ENCODE data around the gene DPPA4. TPM values are rescaled to one million over a fixed set of nuclear protein-coding genes. Genes with fewer than 3 reads are reported as not detected.
"Not testable (repeated sequence)": the region's sequence is repeated elsewhere in the genome, so short reads cannot be mapped to it uniquely, and the experiment has no call there.

The DPPA4 gene
- total and polyA plus RNA-seq, 3 donors from 2014 or later = 8.8 to 16.9 (median 14.6) TPM

- no peaks in the 10 kb centered on the region for H3K36me3 ChIP-seq (ENCODE audit: low read depth, missing control alignments)
- H3K27me3 ChIP-seq = no peaks in the 10 kb centered on the region
- no peak for DNase-seq
- intact Hi-C loops (cut with DNase I; ENCODE audit: low total_unique reads) = no loop called here
- WGBS, 2 donors = 85 to 90% methylated on average over 3 of the region's 3 CpGs
- TF ChIP-seq POLR2A (IDR thresholded peaks at IDR 0.05) = no peak
- no peak for TF ChIP-seq CTCF (IDR thresholded peaks at IDR 0.05)
- no peaks in the 10 kb centered on the region for H3K9me3 ChIP-seq
- H3K4me3 ChIP-seq = no peak overlapping the region
- H3K4me1 ChIP-seq = no peaks in the 10 kb centered on the region
- H3K27ac ChIP-seq = no peak overlapping the region
Measured at GRCh38 chr3:109375975-109376374, 38.6 kb upstream of the DPPA4 start.

- H3K27ac ChIP-seq; H3K4me3 ChIP-seq; H3K36me3 ChIP-seq (ENCODE audit: low read depth, missing control alignments); DNase-seq; H3K9me3 ChIP-seq; H3K27me3 ChIP-seq; intact Hi-C loops (cut with DNase I; ENCODE audit: low total_unique reads); H3K4me1 ChIP-seq: not testable (repeated sequence)
- 89 to 93% methylated on average over 4 of the region's 4 CpGs for WGBS, 2 donors
Measured at GRCh38 chr3:109374434-109374833, 37.1 kb upstream of the DPPA4 start.

DNA sequence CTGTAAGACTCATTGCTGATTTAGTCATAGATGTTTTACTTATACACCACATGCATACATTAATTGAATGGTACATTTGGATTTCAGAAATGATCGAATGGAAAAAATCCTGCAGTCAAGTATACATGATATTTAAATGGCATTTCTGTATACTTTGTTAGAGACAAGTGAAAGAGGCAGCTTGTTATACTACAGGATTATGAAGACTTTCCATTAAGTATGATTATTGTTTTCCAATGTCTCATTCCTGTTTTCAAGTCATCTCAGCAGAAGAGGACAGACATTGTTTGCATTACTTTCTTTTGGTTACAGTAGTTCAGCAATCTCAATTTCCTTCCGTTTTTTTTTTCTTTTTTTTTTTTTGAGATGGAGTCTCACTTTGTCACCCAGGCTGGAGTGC, 36.6 kb upstream of the DPPA4 start:
- WGBS, 2 donors = 88 to 91% methylated on average over 2 of the region's 2 CpGs

GRCh38 chr3:109372639-109373038, 35.3 kb upstream of the DPPA4 start:
- H3K36me3 ChIP-seq (ENCODE audit: low read depth, missing control alignments) = no peaks in the 10 kb centered on the region
- no peak for DNase-seq
- intact Hi-C loops (cut with DNase I; ENCODE audit: low total_unique reads) = no loop called here

More for the DNA sequence above, 36.6 kb upstream of the DPPA4 start:
- DNase-seq = no peak
- Histone ChIP-seq H3K9me3 (no peaks in the 10 kb centered on the region), H3K27me3 (no peaks in the 10 kb centered on the region), H3K27ac (no peak overlapping the region), H3K4me3 (no peak overlapping the region), H3K36me3 (ENCODE audit: low read depth, missing control alignments) (no peaks in the 10 kb centered on the region), H3K4me1 (no peaks in the 10 kb centered on the region)
- no peak for TF ChIP-seq CTCF (IDR thresholded peaks at IDR 0.05)
- no peak for TF ChIP-seq POLR2A (IDR thresholded peaks at IDR 0.05)
- intact Hi-C loops (cut with DNase I; ENCODE audit: low total_unique reads) = no loop called here

DNA sequence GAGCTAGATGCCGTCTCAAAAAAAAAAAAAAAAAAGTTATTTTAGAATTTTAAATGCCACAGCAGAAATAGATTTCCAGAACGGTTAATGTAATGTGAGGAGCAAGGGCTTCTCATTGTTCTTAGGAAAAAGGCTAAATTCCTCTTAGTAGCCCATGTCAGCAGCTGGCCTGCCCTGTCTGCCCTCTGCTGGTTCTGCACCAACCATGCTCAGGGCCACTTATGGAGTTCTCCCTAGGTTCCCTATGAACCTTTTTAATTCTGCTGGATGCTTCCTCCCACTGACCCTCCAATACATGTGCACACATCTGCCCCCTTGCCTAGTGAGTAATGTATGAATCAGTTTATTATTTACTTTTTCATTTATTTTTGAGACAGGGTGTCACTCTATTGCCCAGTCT, 32.2 kb upstream of the DPPA4 start:
- Histone ChIP-seq H3K27me3 (no peaks in the 10 kb centered on the region), H3K4me1 (no peaks in the 10 kb centered on the region), H3K9me3 (no peaks in the 10 kb centered on the region), H3K4me3 (no peak overlapping the region), H3K36me3 (ENCODE audit: low read depth, missing control alignments) (no peaks in the 10 kb centered on the region), H3K27ac (no peak overlapping the region)
- TF ChIP-seq POLR2A (IDR thresholded peaks at IDR 0.05) (no peak), CTCF (IDR thresholded peaks at IDR 0.05) (peak in 1 of 3 experiments; percentile 10)
- WGBS, 2 donors = 87 to 91% methylated on average over 2 of the region's 2 CpGs
- intact Hi-C loops (cut with DNase I; ENCODE audit: low total_unique reads) = no loop called here
- DNase-seq = peak; percentile 46

More at GRCh38 chr3:109372639-109373038, 35.3 kb upstream of the DPPA4 start:
- Histone ChIP-seq H3K4me1 (no peaks in the 10 kb centered on the region), H3K27me3 (no peaks in the 10 kb centered on the region), H3K27ac (no peak overlapping the region), H3K4me3 (no peak overlapping the region), H3K9me3 (no peaks in the 10 kb centered on the region)
- TF ChIP-seq CTCF (IDR thresholded peaks at IDR 0.05) = no peak
- TF ChIP-seq POLR2A (IDR thresholded peaks at IDR 0.05) = no peak
